DLD1 (cell line): ENCODE results near the gene DGKG.

Source experiments
- in situ Hi-C: cut with HindIII; loops from 2 replicates; pipeline ENCODE4 v1.10.0; 2017; ENCODE audit warnings: low sequenced_read_pairs

DGKG gene

GRCh38 chr3:186247821-186248814 lies 113.9 kb downstream of the DGKG start:
- in situ Hi-C loops, result loop anchor here (25.0 kb wide), 1 partner anchor 261 kb away; no protein-coding TSS in a partner anchor

GRCh38 chr3:186246941-186247340 lies 115.1 kb downstream of the DGKG start:
- in situ Hi-C loops, result loop anchor here (25.0 kb wide), 1 partner anchor 260 kb away; no protein-coding TSS in a partner anchor

GRCh38 chr3:186244016-186244415 lies 118.0 kb downstream of the DGKG start:
- in situ Hi-C loops, result loop anchor here (25.0 kb wide), 1 partner anchor 257 kb away; no protein-coding TSS in a partner anchor

- in situ Hi-C loops, result loop anchor here (25.0 kb wide), 1 partner anchor 255 kb away; no protein-coding TSS in a partner anchor
Observed at GRCh38 chr3:186241910-186242821, 119.9 kb downstream of the DGKG start.

- in situ Hi-C loops, result loop anchor here (25.0 kb wide), 1 partner anchor 252 kb away; no protein-coding TSS in a partner anchor
Observed at GRCh38 chr3:186239321-186239720, 122.7 kb downstream of the DGKG start.

- in situ Hi-C loops, result loop anchor here (25.0 kb wide), 1 partner anchor 251 kb away; no protein-coding TSS in a partner anchor
Observed at GRCh38 chr3:186237915-186238314, 124.1 kb downstream of the DGKG start.

- in situ Hi-C loops, result loop anchor here (25.0 kb wide), 1 partner anchor 249 kb away; no protein-coding TSS in a partner anchor
Observed at GRCh38 chr3:186236357-186237020, 125.5 kb downstream of the DGKG start.

GRCh38 chr3:186235554-186235953 lies 126.5 kb downstream of the DGKG start:
- in situ Hi-C loops, result loop anchor here (25.0 kb wide), 1 partner anchor 248 kb away; no protein-coding TSS in a partner anchor

- in situ Hi-C loops, result loop anchor here (25.0 kb wide), 1 partner anchor 247 kb away; no protein-coding TSS in a partner anchor
Observed at GRCh38 chr3:186234152-186234551, 127.9 kb downstream of the DGKG start.

GRCh38 chr3:186226482-186226881 lies 135.6 kb downstream of the DGKG start:
- in situ Hi-C loops, result loop anchor here (5.0 to 25.0 kb wide), 2 partner anchors 184 to 239 kb away; no protein-coding TSS in a partner anchor

GRCh38 chr3:186225603-186226002 lies 136.4 kb downstream of the DGKG start:
- in situ Hi-C loops, result loop anchor here (5.0 to 25.0 kb wide), 2 partner anchors 183 to 238 kb away; no protein-coding TSS in a partner anchor

- in situ Hi-C loops, result no loop called here
Observed at GRCh38 chr3:186224041-186224610, 137.9 kb downstream of the DGKG start.

- in situ Hi-C loops, result no loop called here
Observed at GRCh38 chr3:186223476-186223875, 138.6 kb downstream of the DGKG start.

GRCh38 chr3:186221760-186222378 lies 140.2 kb downstream of the DGKG start:
- in situ Hi-C loops, result no loop called here

GRCh38 chr3:186220911-186221645 lies 141.0 kb downstream of the DGKG start:
- in situ Hi-C loops, result no loop called here

- in situ Hi-C loops, result no loop called here
Observed at GRCh38 chr3:186220365-186220764, 141.7 kb downstream of the DGKG start.

GRCh38 chr3:186219211-186219638 lies 142.8 kb downstream of the DGKG start:
- in situ Hi-C loops, result no loop called here

- in situ Hi-C loops, result no loop called here
Observed at GRCh38 chr3:186218421-186218820, 143.6 kb downstream of the DGKG start.

GRCh38 chr3:186217820-186218164 lies 144.2 kb downstream of the DGKG start:
- in situ Hi-C loops, result no loop called here
